Ovary (tissue), 9 donors: ENCODE data around the gene CNTNAP1. TPM values are rescaled to one million over a fixed set of nuclear protein-coding genes. Genes with fewer than 3 reads are reported as not detected.
"Not testable (repeated sequence)": the region's sequence is repeated elsewhere in the genome, so short reads cannot be mapped to it uniquely, and the experiment has no call there.

ENCODE experiments used
- DNase-seq, 5 donors: peaks; one replicate each; pipeline ENCODE4 v3.0.0-alpha.2; 2019 to 2020
- H3K27ac ChIP-seq, 2 donors: fragments of 200-600 bp; one replicate each; pipeline versions ENCODE4 v1.5.1 to v1.8.0; 2019 to 2022
- H3K27me3 ChIP-seq: fragments of 200-600 bp; one replicate; pipeline ENCODE4 v1.8.0; 2022
- H3K36me3 ChIP-seq: fragments of 200-600 bp; sonication (generic); one replicate; pipeline ENCODE4 v1.5.1; 2019
- H3K4me1 ChIP-seq: one replicate; pipeline ENCODE4 v1.8.1; 2013; ENCODE audit warnings: mild to moderate bottlenecking, moderate library complexity; ENCODE audit not compliant: insufficient read depth
- H3K4me3 ChIP-seq: fragments of 200-600 bp; sonication (generic); one replicate; pipeline ENCODE4 v1.5.1; 2017
- H3K9me3 ChIP-seq, 2 donors: fragments of 200-600 bp in 1 of 2; sonication (generic) in 1 of 2; one replicate each; pipeline versions ENCODE4 v1.5.1 to v1.8.1; 2013 to 2019; ENCODE audit warnings: mild to moderate bottlenecking in 1 of 2, moderate library complexity in 1 of 2
- EP300 ChIP-seq: sonication (generic); formaldehyde crosslinking; IDR thresholded peaks from one replicate; pipeline ENCODE4 v1.6.1; 2017; ENCODE audit warnings: antibody characterized with exemption
- POLR2A ChIP-seq: fragments of 450-650 bp; IDR thresholded peaks from one replicate; pipeline ENCODE4 v1.6.1; 2017; ENCODE audit warnings: antibody characterized with exemption, mild to moderate bottlenecking, moderate library complexity
- WGBS, 3 donors: extraction: QIAGEN DNeasy Blood & Tissue Kit in 1 of 3; methylation state at CpG; one replicate each; pipeline versions ENCODE4 v1.1.5 to v1.1.7; 2013 to 2017; 5-methylcytosine and 5-hydroxymethylcytosine counted together
- intact Hi-C, 4 donors: fragments of 100-400 bp; cut with DNase I; formaldehyde crosslinking; loops; one replicate each; pipeline versions ENCODE4 v1.11.0 to v1.15.1; 2022 to 2023
- polyA plus RNA-seq, 2 donors: library from polyadenylated mRNA; stranded (reverse); fragments of 200-250 nt in 1 of 2; fragments of 350-450 nt in 1 of 2; fragmentation: Illumina TruSeq in 1 of 2; extraction: RNeasy Lipid Tissue Mini Kit (QIAGEN cat#74804) in 1 of 2; gene quantifications; one replicate each; pipeline ENCODE4 v1.2.3, GENCODE V29; 2013 to 2014
- total RNA-seq, 7 donors: library from RNA; depleted of rRNA in 2 of 7; stranded (reverse); fragments of >200 nt in 2 of 7; fragmentation: NEBNext Ultra II Directional in 3 of 7; extraction: Animal tissue kit (Norgen Biotek cat#: 25700) in 3 of 7; gene quantifications; one replicate each; pipeline versions ENCODE4 v1.1.0 to v1.2.4, GENCODE V29; 2016 to 2023
- TF ChIP-seq, protein P1 (sequence below), 3 donors: fragments of 450-650 bp in 2 of 3; fragments of 200-600 bp in 1 of 3; IDR thresholded peaks; one replicate each; pipeline versions ENCODE4 v1.5.1 to v1.8.0; 2016 to 2022; ENCODE audit warnings: antibody characterized with exemption in 3 of 3, mild to moderate bottlenecking in 1 of 3
- donor health status: DM: no; HTN: no; CAD: no; lungs with moderate emphysema.
- donor health status: DM: no; HTN: no; CAD: no.
- donor health status: Bipolar disorder and iron deficiency.
- donor health status: DM: yes; HTN: yes; CAD: no.
- donor health status: DM: no; HTN: no; CAD: no.
- donor health status: DM: yes; HTN: yes; CAD: no.

The CNTNAP1 gene
- total and polyA plus RNA-seq, 9 donors: 3.7 to 41.4 (median 13.5) TPM

- no peak for DNase-seq
- H3K4me3 ChIP-seq: no peak overlapping the region
- H3K9me3 ChIP-seq: no peaks in the 10 kb centered on the region
- H3K4me1 ChIP-seq: peaks cover 5% of the 10 kb centered on the region
- no peak overlapping the region for H3K27ac ChIP-seq
- TF ChIP-seq POLR2A: no peak
- TF ChIP-seq, protein P1, sequence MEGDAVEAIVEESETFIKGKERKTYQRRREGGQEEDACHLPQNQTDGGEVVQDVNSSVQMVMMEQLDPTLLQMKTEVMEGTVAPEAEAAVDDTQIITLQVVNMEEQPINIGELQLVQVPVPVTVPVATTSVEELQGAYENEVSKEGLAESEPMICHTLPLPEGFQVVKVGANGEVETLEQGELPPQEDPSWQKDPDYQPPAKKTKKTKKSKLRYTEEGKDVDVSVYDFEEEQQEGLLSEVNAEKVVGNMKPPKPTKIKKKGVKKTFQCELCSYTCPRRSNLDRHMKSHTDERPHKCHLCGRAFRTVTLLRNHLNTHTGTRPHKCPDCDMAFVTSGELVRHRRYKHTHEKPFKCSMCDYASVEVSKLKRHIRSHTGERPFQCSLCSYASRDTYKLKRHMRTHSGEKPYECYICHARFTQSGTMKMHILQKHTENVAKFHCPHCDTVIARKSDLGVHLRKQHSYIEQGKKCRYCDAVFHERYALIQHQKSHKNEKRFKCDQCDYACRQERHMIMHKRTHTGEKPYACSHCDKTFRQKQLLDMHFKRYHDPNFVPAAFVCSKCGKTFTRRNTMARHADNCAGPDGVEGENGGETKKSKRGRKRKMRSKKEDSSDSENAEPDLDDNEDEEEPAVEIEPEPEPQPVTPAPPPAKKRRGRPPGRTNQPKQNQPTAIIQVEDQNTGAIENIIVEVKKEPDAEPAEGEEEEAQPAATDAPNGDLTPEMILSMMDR (IDR thresholded peaks at IDR 0.05): no peak
- no peak for TF ChIP-seq EP300
- intact Hi-C loops: no loop called here
- WGBS, 3 donors: 25 to 34% (median 27%) methylated on average over 2 of the region's 2 CpGs
- H3K27me3 ChIP-seq: no peaks in the 10 kb centered on the region
- no peaks in the 10 kb centered on the region for H3K36me3 ChIP-seq
Observed at GRCh38 chr17:42655528-42655927, 26.8 kb upstream of the CNTNAP1 start.

GRCh38 chr17:42657824-42658588 is 24.3 kb upstream of the CNTNAP1 start:
- intact Hi-C loops: no loop called here
- DNase-seq: no peak
- 70 to 72% (median 71%) methylated on average over 9 of the region's 9 CpGs for WGBS, 3 donors
- no peak overlapping the region for H3K27ac ChIP-seq
- TF ChIP-seq, protein P1 (IDR thresholded peaks at IDR 0.05): no peak
- no peak for TF ChIP-seq EP300
- no peak for TF ChIP-seq POLR2A
- H3K36me3 ChIP-seq: no peaks in the 10 kb centered on the region
- H3K4me1 ChIP-seq: peaks cover 5% of the 10 kb centered on the region
- no peaks in the 10 kb centered on the region for H3K9me3 ChIP-seq
- no peaks in the 10 kb centered on the region for H3K27me3 ChIP-seq
- H3K4me3 ChIP-seq: no peak overlapping the region

- Histone ChIP-seq H3K9me3 (no peaks in the 10 kb centered on the region), H3K4me1 (peaks cover under 1% of the 10 kb centered on the region), H3K4me3 (peak within 1 kb of the TSS; percentile 60), H3K36me3 (no peaks in the 10 kb centered on the region), H3K27ac (peak within 1 kb of the TSS; percentile 64 to 78), H3K27me3 (no peaks in the 10 kb centered on the region)
- DNase-seq: peak; percentile 89 to 95 (median 93)
- TF ChIP-seq, protein P1 (IDR thresholded peaks at IDR 0.05): no peak
- TF ChIP-seq EP300 (no peak), POLR2A (peak; percentile 64)
- 0 to 1% (median 1%) methylated on average over 55 to 59 of the region's 59 CpGs for WGBS, 3 donors
- intact Hi-C loops: no loop called here
Observed at GRCh38 chr17:42659079-42659931, 23.0 kb upstream of the CNTNAP1 start, which contains the start of gene TUBG2. Gene TUBG2 (plus strand): TSS chr17:42659284. CDS start chr17:42659504, 220 bp downstream.

DNA sequence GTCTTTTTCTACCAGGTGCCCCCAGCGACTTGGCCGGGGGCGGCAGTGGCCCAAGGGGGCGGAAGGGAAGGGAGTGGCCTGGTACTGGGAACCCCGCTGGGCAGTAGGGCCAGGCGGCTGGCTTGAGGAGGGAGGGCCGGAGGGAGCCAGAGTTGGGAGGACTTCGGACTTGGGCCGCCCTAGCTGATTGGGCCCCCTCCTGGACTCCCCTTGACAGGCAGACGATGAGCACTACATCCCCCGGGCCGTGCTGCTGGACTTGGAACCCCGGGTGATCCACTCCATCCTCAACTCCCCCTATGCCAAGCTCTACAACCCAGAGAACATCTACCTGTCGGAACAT is 22.4 kb upstream of the CNTNAP1 start:
- Histone ChIP-seq H3K27ac (peak overlapping the region; percentile 64 to 78), H3K4me3 (peak overlapping the region; percentile 60)
- H3K36me3 ChIP-seq, DNase-seq, H3K9me3 ChIP-seq, H3K4me1 ChIP-seq, H3K27me3 ChIP-seq: not testable (repeated sequence)
- intact Hi-C loops: loop anchor here in 1 of 4 donors (10.0 kb wide), 1 partner anchor 55 kb away; the partner anchor contains the start of genes RETREG3 and TUBG1
- WGBS, 3 donors: 20 to 96% (median 28%) methylated on average over 1 to 11 of the region's 14 CpGs
